HL-60 (cell line): ENCODE measurements around the gene SDC1.

Source experiments
- DNase-seq, 2 experiments: peaks; one replicate each; pipeline ENCODE4 v3.0.0-alpha.2; 2010 to 2020; ENCODE audit warnings: low read depth in 1 of 2, low spot score in 1 of 2
- H3K27ac ChIP-seq: fragments of 250-450 bp; sonication (Bioruptor Pico); replicated peaks from 2 replicates; pipeline ENCODE4 v1.5.1; 2020; ENCODE audit warnings: mild to moderate bottlenecking, moderate library complexity
- H3K27me3 ChIP-seq: fragments of 250-450 bp; sonication (Bioruptor Pico); 2 replicates; pipeline ENCODE4 v1.5.1; 2021; ENCODE audit warnings: mild to moderate bottlenecking, moderate library complexity; ENCODE audit not compliant: insufficient read depth, poor library complexity, severe bottlenecking
- H3K4me3 ChIP-seq: replicated peaks from 2 replicates; pipeline ENCODE4 v1.5.1; 2011; ENCODE audit warnings: mild to moderate bottlenecking, control low read depth, low read length; ENCODE audit not compliant: insufficient read depth
- CTCF ChIP-seq: IDR thresholded peaks from one replicate; pipeline ENCODE4 v1.5.1; 2011; ENCODE audit warnings: low read length, control low read depth, inconsistent platforms; ENCODE audit not compliant: insufficient read depth
- GABPA ChIP-seq: IDR thresholded peaks from 2 replicates; pipeline ENCODE4 v1.6.1; 2012; ENCODE audit warnings: low read depth
- POLR2AphosphoS5 ChIP-seq: IDR thresholded peaks from 2 replicates; pipeline ENCODE4 v1.6.1; 2012; ENCODE audit warnings: low read depth
- REST ChIP-seq: IDR thresholded peaks from 2 replicates; pipeline ENCODE4 v1.6.1; 2012; ENCODE audit warnings: low read depth; ENCODE audit not compliant: insufficient replicate concordance
- SPI1 ChIP-seq: IDR thresholded peaks from 2 replicates; pipeline ENCODE4 v1.6.1; 2012; ENCODE audit warnings: low read depth, mild to moderate bottlenecking, borderline replicate concordance

Gene SDC1

DNA sequence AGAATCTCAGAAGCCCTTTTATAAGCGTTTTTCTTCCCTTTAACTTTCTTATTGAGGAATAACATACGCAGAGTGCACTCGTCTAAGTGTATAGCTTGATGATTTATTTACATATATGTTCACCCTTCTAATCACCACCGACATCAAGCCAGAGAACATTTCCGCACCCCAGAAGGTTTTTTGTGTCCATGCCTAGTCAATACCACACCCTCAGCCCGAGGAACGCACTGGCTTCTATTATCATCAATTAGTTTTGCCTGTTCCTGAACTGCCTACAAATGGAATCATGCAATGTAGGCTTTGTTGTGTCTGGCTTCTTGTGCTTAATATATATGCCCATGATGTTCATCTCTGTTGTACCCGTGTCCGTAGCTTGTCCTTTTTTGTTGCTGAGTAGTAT is 27.7 kb downstream of the SDC1 start:
- TF ChIP-seq GABPA (no peak), REST (no peak), POLR2AphosphoS5 (no peak), CTCF (no peak), SPI1 (no peak)
- Histone ChIP-seq H3K27ac (no peak overlapping the region), H3K27me3 (no peaks in the 10 kb centered on the region), H3K4me3 (no peak overlapping the region)
- DNase-seq: no peak

DNA sequence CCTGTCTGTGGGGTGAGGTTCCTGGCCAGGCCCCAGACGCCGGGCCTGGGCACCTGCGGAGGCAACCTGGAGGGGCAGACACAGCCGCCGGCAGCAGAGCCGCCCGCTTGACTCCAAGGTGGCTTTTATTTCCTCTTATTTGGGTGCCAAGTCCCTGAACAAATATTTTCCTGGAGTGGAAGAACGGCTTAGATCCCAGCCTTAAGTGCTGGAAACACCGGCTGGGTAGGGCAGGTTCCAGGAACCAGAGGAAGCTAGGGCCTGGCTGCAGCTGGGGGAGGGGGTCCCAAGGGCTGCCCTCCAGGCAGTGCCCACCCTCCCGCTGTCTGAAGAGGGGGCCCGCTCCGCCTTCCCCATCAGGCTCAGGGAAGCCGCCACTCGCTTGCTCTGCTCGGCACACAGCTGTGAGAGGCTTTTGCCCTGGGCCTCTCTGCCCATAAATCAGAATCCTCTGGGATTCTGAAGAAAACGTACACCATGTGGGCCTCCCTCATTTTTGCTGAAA is 28.2 kb downstream of the SDC1 start:
- Histone ChIP-seq H3K27me3 (no peaks in the 10 kb centered on the region), H3K27ac (no peak overlapping the region), H3K4me3 (no peak overlapping the region)
- TF ChIP-seq REST: no peak
- TF ChIP-seq POLR2AphosphoS5: no peak
- TF ChIP-seq CTCF: no peak
- no peak for TF ChIP-seq SPI1
- no peak for TF ChIP-seq GABPA
- no peak for DNase-seq

DNA sequence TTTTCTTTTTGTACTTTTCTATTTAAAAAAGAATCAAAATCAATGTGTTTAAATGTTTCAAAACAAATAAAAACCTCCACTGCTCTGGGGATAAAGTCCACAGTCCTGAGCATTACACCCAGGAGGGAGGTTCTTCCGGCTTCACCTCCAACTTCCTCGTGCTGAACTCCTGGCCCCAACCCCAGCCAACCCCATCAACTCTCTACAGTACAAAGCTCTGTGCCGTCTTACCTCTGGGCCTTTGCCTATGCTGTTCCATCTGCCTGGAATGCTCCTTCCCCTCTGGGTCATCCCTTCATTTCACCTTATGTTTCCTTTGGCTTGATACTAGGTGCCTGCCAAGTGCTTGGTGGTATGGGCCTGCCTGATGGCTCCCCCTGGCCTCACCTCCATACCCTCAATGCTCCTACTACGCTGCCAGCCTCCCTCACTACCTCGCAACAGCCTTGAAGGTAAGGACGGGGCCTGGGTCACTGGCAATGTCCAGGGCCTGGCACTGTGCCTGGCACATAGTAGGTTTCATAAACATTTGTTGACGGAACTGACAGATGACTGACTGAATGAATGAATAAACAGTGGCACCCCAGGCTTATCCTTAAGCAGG is 28.8 kb downstream of the SDC1 start:
- Histone ChIP-seq H3K4me3 (no peak overlapping the region), H3K27ac (no peak overlapping the region), H3K27me3 (no peaks in the 10 kb centered on the region)
- no peak for DNase-seq
- TF ChIP-seq CTCF (no peak), SPI1 (no peak), POLR2AphosphoS5 (no peak), GABPA (no peak), REST (no peak)
